PC-9 (cell line): ENCODE data around the gene CREB3L1. TPM values are rescaled to one million over a fixed set of nuclear protein-coding genes. Genes with fewer than 3 reads are reported as not detected.
A peak's percentile ranks its signal among the peaks of the same experiment; 100 is the strongest.

Source experiments
- BruUV-seq: library from RNA; stranded (reverse); fragments of 400-500 nt; replicated peaks from 2 replicates; lab custom pipeline; 2021; lab: Mats Ljungman, UMichigan
- CTCF ChIA-PET: fragments of 300-600 bp; sonication (Branson Sonifier 250); formaldehyde crosslinking; loops from one replicate; lab custom pipeline; 2022; ENCODE audit warnings: antibody characterized with exemption; lab: Charles Lee
- POLR2A ChIA-PET: fragments of 300-600 bp; sonication (Branson Sonifier 250); formaldehyde crosslinking; loops from one replicate; lab custom pipeline; 2022; ENCODE audit warnings: antibody characterized with exemption; ENCODE audit not compliant: unreplicated experiment; lab: Charles Lee
- DNase-seq, 2 experiments: peaks; one replicate each; pipeline versions ENCODE4 v3.0.0 to v3.0.0-alpha.2; 2015 to 2022; ENCODE audit warnings: mixed read lengths in 1 of 2
- H2AFZ ChIP-seq: fragments of 200-600 bp; sonication (generic); 2 replicates; pipeline ENCODE4 v1.8.1; 2017; ENCODE audit warnings: antibody characterized with exemption
- H3F3A ChIP-seq: fragments of 200-600 bp; sonication (generic); 2 replicates; pipeline ENCODE4 v1.8.1; 2017; ENCODE audit warnings: antibody characterized with exemption, mild to moderate bottlenecking, low read depth; ENCODE audit not compliant: insufficient read depth
- H3K27ac ChIP-seq: fragments of 200-600 bp; sonication (generic); 2 replicates; pipeline ENCODE4 v1.6.1; 2016; ENCODE audit warnings: mixed run types
- H3K27me3 ChIP-seq: fragments of 200-600 bp; sonication (generic); 2 replicates; pipeline ENCODE4 v1.6.1; 2016; ENCODE audit warnings: low read depth, mixed run types; ENCODE audit not compliant: insufficient read depth
- H3K36me3 ChIP-seq: fragments of 200-600 bp; sonication (generic); 2 replicates; pipeline ENCODE4 v1.6.1; 2016; ENCODE audit warnings: low read depth, mixed run types
- H3K4me1 ChIP-seq: fragments of 200-600 bp; sonication (generic); replicated peaks from 2 replicates; pipeline ENCODE4 v1.6.1; 2016; ENCODE audit warnings: mixed run types; ENCODE audit not compliant: insufficient read depth
- H3K4me2 ChIP-seq: fragments of 200-600 bp; sonication (generic); 2 replicates; pipeline ENCODE4 v1.6.1; 2017; ENCODE audit warnings: mixed run types
- H3K4me3 ChIP-seq: fragments of 200-600 bp; sonication (generic); 2 replicates; pipeline ENCODE4 v1.6.1; 2016; ENCODE audit warnings: mixed run types
- H3K79me2 ChIP-seq: fragments of 200-600 bp; sonication (generic); 2 replicates; pipeline ENCODE4 v1.6.1; 2017; ENCODE audit warnings: low read depth, mixed run types
- H3K9me2 ChIP-seq: fragments of 200-600 bp; sonication (generic); 2 replicates; pipeline ENCODE4 v1.8.1; 2017; ENCODE audit warnings: mild to moderate bottlenecking; ENCODE audit not compliant: insufficient read depth
- H3K9me3 ChIP-seq: fragments of 200-600 bp; sonication (generic); 2 replicates; pipeline ENCODE4 v1.8.1; 2016; ENCODE audit warnings: low read depth; ENCODE audit not compliant: insufficient read depth
- H4K20me1 ChIP-seq: fragments of 200-600 bp; sonication (generic); 2 replicates; pipeline ENCODE4 v1.8.1; 2017; ENCODE audit not compliant: insufficient read depth
- CTCF ChIP-seq: fragments of 200-600 bp; sonication (generic); conservative IDR thresholded peaks from 2 replicates; pipeline ENCODE4 v1.6.1; 2017; ENCODE audit warnings: mixed run types, antibody characterized with exemption, mild to moderate bottlenecking, moderate library complexity
- EZH2 ChIP-seq: fragments of 200-600 bp; sonication (generic); IDR thresholded peaks from 2 replicates; pipeline ENCODE4 v1.8.0; 2017; ENCODE audit warnings: antibody characterized with exemption, low read depth
- intact Hi-C: fragments of 100-400 bp; cut with micrococcal nuclease; formaldehyde crosslinking; loops from one replicate; pipeline ENCODE4 v1.10.0; 2022; ENCODE audit not compliant: unreplicated experiment
- total RNA-seq: library from RNA; stranded (reverse); gene quantifications from 2 replicates; pipeline ENCODE4 v1.2.3, GENCODE V29; 2021

Gene CREB3L1
- total RNA-seq, 1 experiment from 2014 or later: 3.1 TPM

GRCh38 chr11:46335271-46335670 is 57.8 kb downstream of the CREB3L1 start:
- H3K4me2 ChIP-seq: no peak overlapping the region
- H3K79me2 ChIP-seq: no peaks in the 10 kb centered on the region
- no peak for DNase-seq
- peaks cover 59% of the 10 kb centered on the region for H3K4me1 ChIP-seq
- H3K9me2 ChIP-seq: no peaks in the 10 kb centered on the region
- intact Hi-C loops: no loop called here
- ChIA-PET POLR2A (no interaction called here), CTCF (no interaction called here)
- no peaks in the 10 kb centered on the region for H3K36me3 ChIP-seq
- BruUV-seq: no TSS peak
- peaks cover 59% of the 10 kb centered on the region for H3F3A ChIP-seq
- H3K4me3 ChIP-seq: no peak overlapping the region
- H4K20me1 ChIP-seq: no peaks in the 10 kb centered on the region
- TF ChIP-seq EZH2 (no peak), CTCF (no peak)
- no peak overlapping the region for H3K27ac ChIP-seq
- H3K27me3 ChIP-seq: no peaks in the 10 kb centered on the region
- H3K9me3 ChIP-seq: no peaks in the 10 kb centered on the region
- H2AFZ ChIP-seq: no peak overlapping the region

GRCh38 chr11:46335890-46336562 is 58.6 kb downstream of the CREB3L1 start:
- BruUV-seq: no TSS peak
- Histone ChIP-seq H2AFZ (no peak overlapping the region), H3F3A (peaks cover 55% of the 10 kb centered on the region), H3K79me2 (no peaks in the 10 kb centered on the region), H3K4me2 (peak overlapping the region; percentile 86), H3K9me2 (no peaks in the 10 kb centered on the region), H3K4me3 (no peak overlapping the region), H3K9me3 (no peaks in the 10 kb centered on the region), H4K20me1 (no peaks in the 10 kb centered on the region), H3K27me3 (no peaks in the 10 kb centered on the region), H3K27ac (peak overlapping the region; percentile 79), H3K36me3 (no peaks in the 10 kb centered on the region), H3K4me1 (peaks cover 64% of the 10 kb centered on the region)
- TF ChIP-seq CTCF (no peak), EZH2 (no peak)
- intact Hi-C loops: no loop called here
- POLR2A ChIA-PET: interaction anchor here (0.6 kb wide), 1 partner anchor 97 kb away, joined by 3 read pairs; no protein-coding TSS in a partner anchor
- CTCF ChIA-PET: no interaction called here
- peak in 1 of 2 experiments; percentile 55 for DNase-seq

GRCh38 chr11:46336563-46337180 is 59.2 kb downstream of the CREB3L1 start:
- intact Hi-C loops: no loop called here
- Histone ChIP-seq H3K36me3 (no peaks in the 10 kb centered on the region), H3K4me3 (no peak overlapping the region), H3K4me2 (peak overlapping the region; percentile 86), H3K79me2 (no peaks in the 10 kb centered on the region), H3K4me1 (peaks cover 64% of the 10 kb centered on the region), H4K20me1 (no peaks in the 10 kb centered on the region), H3K9me3 (no peaks in the 10 kb centered on the region), H3K27me3 (no peaks in the 10 kb centered on the region), H3K9me2 (no peaks in the 10 kb centered on the region), H3K27ac (peak overlapping the region; percentile 79), H2AFZ (no peak overlapping the region), H3F3A (peaks cover 55% of the 10 kb centered on the region)
- ChIA-PET CTCF (no interaction called here), POLR2A (interaction anchor here (0.6 kb wide), 1 partner anchor 98 kb away, joined by 3 read pairs; no protein-coding TSS in a partner anchor)
- no TSS peak for BruUV-seq
- TF ChIP-seq CTCF (no peak), EZH2 (no peak)
- peak; percentile 43 to 90 for DNase-seq
